MM.1S (cell line): ENCODE data around the gene KRTAP21-3.

Source experiments
- EZH2 ChIP-seq: fragments of 300-600 bp; sonication (generic); optimal IDR thresholded peaks from 2 replicates; pipeline ENCODE3; 2017; ENCODE audit warnings: low read depth, mild to moderate bottlenecking, antibody characterized with exemption, low read length, mixed read lengths
- TF ChIP-seq, protein P1 (sequence below): fragments of 300-600 bp; sonication (generic); IDR thresholded peaks from 2 replicates; pipeline ENCODE4 v1.5.1; 2016; ENCODE audit warnings: antibody characterized with exemption, low read length, mixed read lengths

DNA sequence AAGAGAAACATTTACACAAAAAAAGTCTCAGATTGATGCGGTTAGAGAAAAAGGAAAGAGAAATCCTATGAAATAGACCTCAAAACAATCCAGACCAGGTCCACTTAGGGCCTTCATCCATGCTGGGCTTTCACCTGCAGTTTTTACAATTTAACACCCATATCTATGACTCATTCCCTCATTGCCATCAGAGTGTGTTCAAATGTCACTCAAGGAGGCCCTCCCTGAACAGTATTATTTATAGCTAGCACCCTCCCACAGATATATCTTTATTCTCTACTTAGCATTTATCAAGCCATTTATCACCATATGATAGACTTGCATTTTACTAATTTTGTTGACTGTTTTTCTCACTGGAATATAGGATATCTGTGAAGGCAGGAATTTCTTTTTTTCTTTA, 824 bp upstream of the KRTAP21-3 start:
- TF ChIP-seq, protein P1, sequence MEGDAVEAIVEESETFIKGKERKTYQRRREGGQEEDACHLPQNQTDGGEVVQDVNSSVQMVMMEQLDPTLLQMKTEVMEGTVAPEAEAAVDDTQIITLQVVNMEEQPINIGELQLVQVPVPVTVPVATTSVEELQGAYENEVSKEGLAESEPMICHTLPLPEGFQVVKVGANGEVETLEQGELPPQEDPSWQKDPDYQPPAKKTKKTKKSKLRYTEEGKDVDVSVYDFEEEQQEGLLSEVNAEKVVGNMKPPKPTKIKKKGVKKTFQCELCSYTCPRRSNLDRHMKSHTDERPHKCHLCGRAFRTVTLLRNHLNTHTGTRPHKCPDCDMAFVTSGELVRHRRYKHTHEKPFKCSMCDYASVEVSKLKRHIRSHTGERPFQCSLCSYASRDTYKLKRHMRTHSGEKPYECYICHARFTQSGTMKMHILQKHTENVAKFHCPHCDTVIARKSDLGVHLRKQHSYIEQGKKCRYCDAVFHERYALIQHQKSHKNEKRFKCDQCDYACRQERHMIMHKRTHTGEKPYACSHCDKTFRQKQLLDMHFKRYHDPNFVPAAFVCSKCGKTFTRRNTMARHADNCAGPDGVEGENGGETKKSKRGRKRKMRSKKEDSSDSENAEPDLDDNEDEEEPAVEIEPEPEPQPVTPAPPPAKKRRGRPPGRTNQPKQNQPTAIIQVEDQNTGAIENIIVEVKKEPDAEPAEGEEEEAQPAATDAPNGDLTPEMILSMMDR: no peak
- TF ChIP-seq EZH2: no peak
